K562 (cell line): Measurements from ENCODE around the gene MMP24. TPM values are rescaled to one million over a fixed set of nuclear protein-coding genes. Genes with fewer than 3 reads are reported as not detected.

Source experiments
- ATAC-seq: fragments of 200-7000 bp; cut with Tn5 transposase; 3 replicates; pipeline ENCODE4 v1.9.1; 2020; ENCODE audit warnings: moderate library complexity
- BruUV-seq: library from RNA; stranded (reverse); fragments of 400-500 nt; replicated peaks from 2 replicates; lab custom pipeline; 2021; lab: Mats Ljungman, UMichigan
- CTCF ChIA-PET: fragments of 300-600 bp; formaldehyde crosslinking; extraction: SDS; loops from one replicate; lab custom pipeline; 2021; ENCODE audit warnings: low intra/inter-chr PET ratio; lab: Yijun Ruan, JAX
- POLR2A ChIA-PET: fragments of 300-600, 350-650 bp; sonication (Branson Sonifier 250); formaldehyde crosslinking; extraction: SDS; loops from one replicate; lab custom pipeline; 2021; ENCODE audit warnings: antibody characterized with exemption, inconsistent platforms; lab: Yijun Ruan, JAX
- DNase-seq, 4 experiments: peaks; one replicate each; pipeline versions ENCODE4 v3.0.0 to v3.0.0-alpha.2; 2011 to 2018; ENCODE audit warnings: low spot score in 3 of 4, mixed read lengths in 3 of 4; ENCODE audit errors: extremely low read depth in 1 of 4
- FAIRE-seq: peaks from 2 replicates; lab custom pipeline; 2011; peaks lifted over from hg19 to GRCh38; lab: Jason Lieb, UNC
- H2AFZ ChIP-seq: 2 replicates; pipeline ENCODE4 v1.6.0; 2011; ENCODE audit warnings: low read depth, low read length, control low read depth, inconsistent platforms
- H3K27ac ChIP-seq: fragments of 200-600 bp; 3 replicates; pipeline ENCODE4 v1.8.0; 2011; ENCODE audit warnings: low read depth, mild to moderate bottlenecking, control low read depth, inconsistent platforms, low read length, moderate library complexity, mixed read lengths; ENCODE audit errors: extremely low read depth
- H3K27me3 ChIP-seq, 2 experiments: fragments of 300-600 bp in 1 of 2; 2 replicates in 1 of 2; 3 replicates in 1 of 2; pipeline versions ENCODE4 v1.6.0 to v1.8.0; 2011; ENCODE audit warnings: inconsistent platforms in 2 of 2, low read length in 2 of 2, mild to moderate bottlenecking in 1 of 2, mixed read lengths in 1 of 2, moderate library complexity in 1 of 2; ENCODE audit not compliant: control insufficient read depth in 2 of 2, insufficient read depth in 2 of 2
- H3K36me3 ChIP-seq: fragments of 300-600 bp; 3 replicates; pipeline ENCODE4 v1.8.0; 2011; ENCODE audit warnings: mild to moderate bottlenecking, low read length, inconsistent platforms; ENCODE audit not compliant: control insufficient read depth, insufficient read depth
- H3K4me1 ChIP-seq, 2 experiments: fragments of 200-600 bp in 1 of 2; replicated peaks in 1 of 2; 2 replicates in 1 of 2; 3 replicates in 1 of 2; pipeline versions ENCODE4 v1.5.1 to v1.8.0; 2011; ENCODE audit warnings: inconsistent platforms in 2 of 2, low read length in 2 of 2, mild to moderate bottlenecking in 1 of 2, mixed read lengths in 1 of 2, moderate library complexity in 1 of 2; ENCODE audit not compliant: control insufficient read depth in 2 of 2, insufficient read depth in 2 of 2
- H3K4me2 ChIP-seq: 2 replicates; pipeline ENCODE4 v1.6.1; 2011; ENCODE audit warnings: low read length, control low read depth, inconsistent platforms, mixed read lengths; ENCODE audit not compliant: insufficient read depth
- H3K4me3 ChIP-seq: fragments of 200-600 bp; sonication (generic), shearing (Covaris generic); 2 replicates; pipeline ENCODE4 v1.5.1; 2016; ENCODE audit warnings: control low read depth, inconsistent platforms
- H3K79me2 ChIP-seq: fragments of 200-600 bp; 3 replicates; pipeline ENCODE4 v1.8.0; 2011; ENCODE audit warnings: low read length, inconsistent platforms; ENCODE audit not compliant: control insufficient read depth, insufficient read depth
- H3K9ac ChIP-seq, 2 experiments: 2 replicates each; pipeline versions ENCODE4 v1.6.0 to v1.6.1; 2011; ENCODE audit warnings: low read depth in 2 of 2, low read length in 2 of 2, control low read depth in 1 of 2, inconsistent platforms in 1 of 2, mild to moderate bottlenecking in 1 of 2, mixed read lengths in 1 of 2; ENCODE audit not compliant: insufficient read depth in 1 of 2
- H3K9me1 ChIP-seq: one replicate; pipeline ENCODE4 v1.6.0; 2011; ENCODE audit warnings: inconsistent platforms, mild to moderate bottlenecking, low read length, moderate library complexity; ENCODE audit not compliant: control insufficient read depth, insufficient read depth
- H3K9me3 ChIP-seq: replicated peaks from 2 replicates; pipeline ENCODE4 v1.5.1; 2011; ENCODE audit warnings: low read depth, low read length, inconsistent platforms; ENCODE audit not compliant: control insufficient read depth, insufficient read depth
- H4K20me1 ChIP-seq: replicated peaks from 2 replicates; pipeline ENCODE4 v1.6.1; 2011; ENCODE audit warnings: low read length, inconsistent platforms, mixed read lengths; ENCODE audit not compliant: control insufficient read depth, insufficient read depth
- HIVEP1 ChIP-seq: fragments of 250-450 bp; sonication (Bioruptor Pico); IDR thresholded peaks from 2 replicates; pipeline ENCODE4 v1.4.0; 2020; ENCODE audit warnings: mild to moderate bottlenecking
- PHB ChIP-seq: fragments of 250-450 bp; sonication (Bioruptor Pico); IDR thresholded peaks from 2 replicates; pipeline ENCODE4 v1.5.0; 2021
- POLR2A ChIP-seq: fragments of 450-650 bp; conservative IDR thresholded peaks from 2 replicates; pipeline ENCODE4 v1.6.1; 2016
- RBFOX2 ChIP-seq: fragments of 200-400 bp; formaldehyde crosslinking; IDR thresholded peaks from 2 replicates; pipeline ENCODE4 v1.6.1; 2017; ENCODE audit warnings: low read depth, mild to moderate bottlenecking, low read length, moderate library complexity
- RBM25 ChIP-seq: fragments of 200-400 bp; formaldehyde crosslinking; IDR thresholded peaks from 2 replicates; pipeline ENCODE4 v1.6.1; 2018; ENCODE audit warnings: low read length, low read depth, moderate library complexity; ENCODE audit not compliant: severe bottlenecking
- TCF7L2 ChIP-seq: fragments of 150-350 bp; IDR thresholded peaks from 2 replicates; pipeline ENCODE4 v1.6.1; 2016; ENCODE audit warnings: low read depth, mild to moderate bottlenecking, low read length, moderate library complexity
- ZNF121 ChIP-seq: sonication (generic); formaldehyde crosslinking; conservative IDR thresholded peaks from 2 replicates; pipeline ENCODE4 v1.8.0; 2022; ENCODE audit warnings: missing genetic modification reagents
- WGBS: fragments of 100-300 bp; shearing (Covaris generic); methylation state at CpG from one replicate; pipeline ENCODE4 v1.1.6; 2016; ENCODE audit warnings: low coverage, mixed read lengths; ENCODE audit not compliant: insufficient coverage; ENCODE audit errors: missing lambda C conversion rate; 5-methylcytosine and 5-hydroxymethylcytosine counted together
- in situ Hi-C: fragments of 300-500 bp; cut with MboI; formaldehyde crosslinking; loops from 4 replicates; pipeline ENCODE4 v1.15.0; 2018; ENCODE audit warnings: inconsistent platforms, mixed read lengths
- intact Hi-C: fragments of 100-400 bp; cut with micrococcal nuclease; formaldehyde crosslinking; loops from 2 replicates; pipeline ENCODE4 v1.14.2; 2022
- polyA plus RNA-seq, 8 experiments: library from polyadenylated mRNA; depleted of rRNA in 4 of 8; stranded (reverse) in 5 of 8; unstranded in 3 of 8; fragments of >200 nt; fragmentation: Nextera tagmentation in 2 of 8; fragmentation: Illumina TruSeq in 1 of 8; extraction: Ambion mirVana in 2 of 8; extraction: Trizol in 1 of 8; gene quantifications; 2 replicates each; pipeline versions ENCODE4 v1.2.1 to v1.2.3, GENCODE V29; 2011 to 2014; ENCODE audit warnings: inconsistent platforms in 1 of 8, missing spikeins in 1 of 8
- total RNA-seq, 7 experiments: library from RNA; depleted of rRNA in 6 of 7; stranded (reverse); fragments of >200 nt in 6 of 7; fragmentation: Illumina TruSeq in 2 of 7; extraction: Trizol in 2 of 7; gene quantifications; 2 replicates each; pipeline versions ENCODE4 v1.2.1 to v1.2.3, GENCODE V29; 2011 to 2021; ENCODE audit warnings: low replicate concordance in 1 of 7
- TF ChIP-seq, protein P1 (sequence below): fragments of 250-450 bp; sonication (Bioruptor Pico); IDR thresholded peaks from 2 replicates; pipeline ENCODE4 v1.5.0; 2021; ENCODE audit warnings: mild to moderate bottlenecking, moderate library complexity
- TF ChIP-seq, protein P2 (sequence below): fragments of 250-450 bp; sonication (Bioruptor Pico); IDR thresholded peaks from 2 replicates; pipeline ENCODE4 v1.8.0; 2021; ENCODE audit warnings: moderate library complexity, mild to moderate bottlenecking, inconsistent platforms
- TF ChIP-seq, protein P3 (sequence below): sonication (generic); formaldehyde crosslinking; IDR thresholded peaks from 2 replicates; pipeline ENCODE4 v1.8.1; 2022; ENCODE audit warnings: missing genetic modification reagents
- TF ChIP-seq, protein P4 (sequence below), 2 experiments: fragments of 450-650 bp in 1 of 2; sonication (generic) in 1 of 2; formaldehyde crosslinking in 1 of 2; IDR thresholded peaks in 1 of 2; conservative IDR thresholded peaks in 1 of 2; 2 replicates each; pipeline versions ENCODE4 v1.6.1 to v1.8.1; 2016 to 2023; ENCODE audit warnings: mild to moderate bottlenecking in 2 of 2, moderate library complexity in 2 of 2, inconsistent platforms in 1 of 2, missing genetic modification reagents in 1 of 2
- TF ChIP-seq, protein P5 (sequence below): fragments of 450-650 bp; formaldehyde crosslinking; conservative IDR thresholded peaks from 2 replicates; pipeline ENCODE4 v1.4.0; 2022; ENCODE audit warnings: mild to moderate bottlenecking, missing genetic modification characterization
- TF ChIP-seq, protein P6 (sequence below): conservative IDR thresholded peaks from 2 replicates; pipeline ENCODE4 v1.6.1; 2011; ENCODE audit warnings: low read depth, mild to moderate bottlenecking, low read length; ENCODE audit not compliant: control insufficient read depth

Gene MMP24
- total and polyA plus RNA-seq, 9 of the 15 experiments (the other 6 are each of a cell fraction or from before 2014, with no cell fraction given) = 0.03 to 0.07 (median 0.03) TPM; not detected in 6

DNA sequence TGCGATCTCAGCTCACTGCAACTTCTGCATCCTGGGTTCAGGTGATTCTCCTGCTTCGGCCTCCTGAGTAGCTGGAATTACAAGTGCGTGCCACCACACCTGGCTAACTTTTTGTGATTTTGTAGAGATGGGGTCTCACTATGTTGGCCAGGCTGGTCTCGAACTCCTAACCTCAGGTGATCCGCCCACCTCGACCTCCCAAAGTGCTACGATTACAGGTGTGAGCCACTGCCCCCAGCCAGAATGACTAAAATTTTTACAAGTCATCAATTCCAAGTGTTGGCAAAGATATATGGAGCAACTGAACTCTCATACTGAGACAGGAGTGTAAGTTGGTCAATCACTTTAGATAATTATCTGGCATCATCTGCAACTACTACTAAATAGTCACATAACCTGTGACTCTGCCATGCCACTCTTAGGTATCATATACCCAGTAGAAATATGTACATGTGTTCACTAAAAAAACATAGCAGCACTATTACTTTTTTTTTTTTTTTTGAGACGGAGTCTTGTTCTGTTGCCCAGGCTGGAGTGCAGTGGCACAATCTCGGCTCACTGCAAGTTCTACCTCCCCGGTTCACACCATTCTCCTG is 55.1 kb downstream of the MMP24 start:
- no peak for ATAC-seq
- no peaks in the 10 kb centered on the region for H3K9me3 ChIP-seq
- WGBS = over 99% methylated on average over 8 of the region's 10 CpGs
- TF ChIP-seq, protein P1, sequence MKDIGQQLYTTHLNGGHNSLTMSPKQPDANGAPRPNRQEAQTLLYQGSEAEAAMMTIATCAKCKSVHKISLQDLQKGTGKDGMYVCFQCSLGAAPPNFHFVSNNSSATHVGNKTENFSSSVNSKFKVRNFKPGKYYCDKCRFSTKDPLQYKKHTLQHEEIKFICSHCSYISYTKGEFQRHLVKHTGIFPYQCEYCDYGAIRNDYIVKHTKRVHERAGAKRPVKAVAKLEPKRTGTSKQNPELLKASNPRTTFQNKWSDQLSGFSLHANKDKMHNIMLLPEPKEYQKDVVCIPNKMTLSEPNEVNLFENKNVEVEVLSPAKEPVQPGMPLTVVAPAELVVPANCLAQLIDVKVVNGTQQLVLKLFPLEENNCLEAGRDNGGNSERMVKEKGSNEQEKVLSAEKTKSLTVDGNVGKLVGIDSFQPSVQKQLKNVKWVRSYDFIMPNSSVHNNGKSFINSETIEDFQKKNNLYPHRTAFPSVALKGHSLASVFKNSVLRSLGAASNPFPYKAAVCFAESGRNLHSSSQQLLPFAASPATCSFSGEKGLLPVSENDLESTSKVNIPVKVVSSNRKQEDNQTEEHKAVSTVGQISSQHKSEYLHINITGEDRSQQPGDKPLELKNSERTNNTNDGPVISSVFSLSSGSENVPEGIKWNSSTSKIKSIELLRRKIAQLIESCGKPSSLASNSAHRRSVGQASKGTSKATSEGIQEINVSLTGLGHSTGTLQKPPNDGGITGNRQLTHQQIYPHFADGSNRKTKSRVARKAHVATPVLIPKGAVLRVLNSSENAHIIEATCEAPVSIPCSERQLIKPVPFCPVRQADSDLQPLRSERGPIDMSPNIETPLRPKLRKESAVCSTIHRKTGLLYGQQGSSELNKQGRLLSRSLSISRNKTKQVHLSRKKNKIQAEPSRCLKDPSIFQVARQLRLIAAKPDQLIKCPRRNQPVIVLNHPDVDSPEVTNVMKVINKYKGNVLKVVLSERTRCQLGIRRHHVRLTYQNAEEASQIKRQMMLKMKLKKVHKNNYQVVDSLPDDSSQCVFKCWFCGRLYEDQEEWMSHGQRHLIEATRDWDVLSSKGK (CRISPR knock-in tag) = no peak
- TF ChIP-seq, protein P2, sequence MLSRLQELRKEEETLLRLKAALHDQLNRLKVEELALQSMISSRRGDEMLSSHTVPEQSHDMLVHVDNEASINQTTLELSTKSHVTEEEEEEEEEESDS = no peak
- TF ChIP-seq RBFOX2 (0 out of 2 replicates have a peak, but pooled peaks have one; percentile 11), TCF7L2 (no peak), HIVEP1 (CRISPR knock-in tag) (no peak), POLR2A (0 out of 2 replicates have a peak, but pooled peaks have one; percentile 10), ZNF121 (CRISPR knock-in tag) (peak; percentile 98), RBM25 (peak; percentile 64), PHB (no peak)
- TF ChIP-seq, protein P3, sequence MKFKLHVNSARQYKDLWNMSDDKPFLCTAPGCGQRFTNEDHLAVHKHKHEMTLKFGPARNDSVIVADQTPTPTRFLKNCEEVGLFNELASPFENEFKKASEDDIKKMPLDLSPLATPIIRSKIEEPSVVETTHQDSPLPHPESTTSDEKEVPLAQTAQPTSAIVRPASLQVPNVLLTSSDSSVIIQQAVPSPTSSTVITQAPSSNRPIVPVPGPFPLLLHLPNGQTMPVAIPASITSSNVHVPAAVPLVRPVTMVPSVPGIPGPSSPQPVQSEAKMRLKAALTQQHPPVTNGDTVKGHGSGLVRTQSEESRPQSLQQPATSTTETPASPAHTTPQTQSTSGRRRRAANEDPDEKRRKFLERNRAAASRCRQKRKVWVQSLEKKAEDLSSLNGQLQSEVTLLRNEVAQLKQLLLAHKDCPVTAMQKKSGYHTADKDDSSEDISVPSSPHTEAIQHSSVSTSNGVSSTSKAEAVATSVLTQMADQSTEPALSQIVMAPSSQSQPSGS (CRISPR knock-in tag) = no peak
- TF ChIP-seq, protein P4, sequence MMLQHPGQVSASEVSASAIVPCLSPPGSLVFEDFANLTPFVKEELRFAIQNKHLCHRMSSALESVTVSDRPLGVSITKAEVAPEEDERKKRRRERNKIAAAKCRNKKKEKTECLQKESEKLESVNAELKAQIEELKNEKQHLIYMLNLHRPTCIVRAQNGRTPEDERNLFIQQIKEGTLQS (IDR thresholded peaks at IDR 0.05) = no peak
- TF ChIP-seq, protein P4 (CRISPR knock-in tag; conservative IDR thresholded peaks at IDR 0.05) = no peak
- TF ChIP-seq, protein P5, sequence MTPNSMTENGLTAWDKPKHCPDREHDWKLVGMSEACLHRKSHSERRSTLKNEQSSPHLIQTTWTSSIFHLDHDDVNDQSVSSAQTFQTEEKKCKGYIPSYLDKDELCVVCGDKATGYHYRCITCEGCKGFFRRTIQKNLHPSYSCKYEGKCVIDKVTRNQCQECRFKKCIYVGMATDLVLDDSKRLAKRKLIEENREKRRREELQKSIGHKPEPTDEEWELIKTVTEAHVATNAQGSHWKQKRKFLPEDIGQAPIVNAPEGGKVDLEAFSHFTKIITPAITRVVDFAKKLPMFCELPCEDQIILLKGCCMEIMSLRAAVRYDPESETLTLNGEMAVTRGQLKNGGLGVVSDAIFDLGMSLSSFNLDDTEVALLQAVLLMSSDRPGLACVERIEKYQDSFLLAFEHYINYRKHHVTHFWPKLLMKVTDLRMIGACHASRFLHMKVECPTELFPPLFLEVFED (CRISPR knock-in tag) = no peak
- TF ChIP-seq, protein P6, sequence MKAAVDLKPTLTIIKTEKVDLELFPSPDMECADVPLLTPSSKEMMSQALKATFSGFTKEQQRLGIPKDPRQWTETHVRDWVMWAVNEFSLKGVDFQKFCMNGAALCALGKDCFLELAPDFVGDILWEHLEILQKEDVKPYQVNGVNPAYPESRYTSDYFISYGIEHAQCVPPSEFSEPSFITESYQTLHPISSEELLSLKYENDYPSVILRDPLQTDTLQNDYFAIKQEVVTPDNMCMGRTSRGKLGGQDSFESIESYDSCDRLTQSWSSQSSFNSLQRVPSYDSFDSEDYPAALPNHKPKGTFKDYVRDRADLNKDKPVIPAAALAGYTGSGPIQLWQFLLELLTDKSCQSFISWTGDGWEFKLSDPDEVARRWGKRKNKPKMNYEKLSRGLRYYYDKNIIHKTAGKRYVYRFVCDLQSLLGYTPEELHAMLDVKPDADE = no peak

More for the DNA sequence above, 55.1 kb downstream of the MMP24 start:
- DNase-seq (no peak), FAIRE-seq (no peak)
- no TSS peak for BruUV-seq
- no peaks in the 10 kb centered on the region for H4K20me1 ChIP-seq
- ChIA-PET POLR2A (interaction anchor here (0.6 to 0.8 kb wide), 3 partner anchors 11 to 218 kb away, joined by 3 to 4 read pairs (median 3); no protein-coding TSS in a partner anchor), CTCF (no interaction called here)
- peaks cover 47% of the 10 kb centered on the region for H3K79me2 ChIP-seq
- H3K27me3 ChIP-seq = no peaks in the 10 kb centered on the region
- H3K9me1 ChIP-seq = no peaks in the 10 kb centered on the region
- no peak overlapping the region for H3K27ac ChIP-seq
- intact Hi-C loops = no loop called here
- peaks cover 14 to 48% of the 10 kb centered on the region in 2 experiments; a peak in 4 of 5 replicates for H3K4me1 ChIP-seq
- H3K4me3 ChIP-seq = no peak overlapping the region
- H3K4me2 ChIP-seq = no peak overlapping the region
- in situ Hi-C loops = no loop called here
- no peak overlapping the region for H2AFZ ChIP-seq
- H3K36me3 ChIP-seq = peaks cover 61% of the 10 kb centered on the region
- no peak overlapping the region for H3K9ac ChIP-seq
